Aorta (tissue), 5 donors: ENCODE measurements around the gene TNIP1. TPM values are rescaled to one million over a fixed set of nuclear protein-coding genes. Genes with fewer than 3 reads are reported as not detected.

ENCODE experiments used
- ATAC-seq: fragments of 200-7000 bp; cut with Tn5 transposase; one replicate; pipeline ENCODE4 v1.9.1; 2022; ENCODE audit warnings: moderate library complexity; ENCODE audit not compliant: low FRiP score
- DNase-seq, 2 donors: peaks; one replicate each; pipeline ENCODE4 v3.0.0-alpha.2; 2020
- H3K27ac ChIP-seq, 2 donors: one replicate each; pipeline ENCODE4 v1.5.1; 2013; ENCODE audit warnings: low read length in 2 of 2, mild to moderate bottlenecking in 2 of 2, moderate library complexity in 2 of 2, control low read depth in 1 of 2, inconsistent platforms in 1 of 2, low read depth in 1 of 2
- H3K27me3 ChIP-seq, 2 donors: one replicate each; pipeline ENCODE4 v1.6.1; 2013; ENCODE audit warnings: control low read depth in 1 of 2, low read length in 1 of 2, mild to moderate bottlenecking in 1 of 2, moderate library complexity in 1 of 2; ENCODE audit not compliant: insufficient read depth in 2 of 2, control insufficient read depth in 1 of 2
- H3K36me3 ChIP-seq, 2 donors: one replicate each; pipeline ENCODE4 v1.6.1; 2013; ENCODE audit warnings: control low read depth in 1 of 2, low read length in 1 of 2, mild to moderate bottlenecking in 1 of 2; ENCODE audit not compliant: insufficient read depth in 2 of 2, control insufficient read depth in 1 of 2
- H3K4me1 ChIP-seq, 2 donors: one replicate each; pipeline ENCODE4 v1.6.1; 2013; ENCODE audit warnings: low read length in 2 of 2, control low read depth in 1 of 2, mild to moderate bottlenecking in 1 of 2, moderate library complexity in 1 of 2; ENCODE audit not compliant: insufficient read depth in 2 of 2, control insufficient read depth in 1 of 2
- H3K4me3 ChIP-seq, 2 donors: one replicate each; pipeline ENCODE4 v1.5.1; 2013; ENCODE audit warnings: low read length in 2 of 2, control low read depth in 1 of 2, mild to moderate bottlenecking in 1 of 2
- H3K9me3 ChIP-seq: one replicate; pipeline ENCODE4 v1.6.1; 2013; ENCODE audit warnings: mild to moderate bottlenecking, low read length; ENCODE audit not compliant: control insufficient read depth
- whole genome bisulfite sequencing, 2 donors: extraction: QIAGEN DNeasy Blood & Tissue Kit; methylation state at CpG; one replicate each; pipeline ENCODE4 v1.1.7; 2013; 5-methylcytosine and 5-hydroxymethylcytosine counted together
- intact Hi-C, 2 donors: fragments of 100-400 bp; cut with DNase I; formaldehyde crosslinking; loops; one replicate each; pipeline versions ENCODE4 v1.14.2 to v1.15.0; 2022
- polyA plus RNA-seq, 2 donors: library from polyadenylated mRNA; stranded (reverse); fragments of 200-250 nt; gene quantifications; one replicate each; pipeline ENCODE4 v1.2.3, GENCODE V29; 2013
- total RNA-seq, 2 donors: library from RNA; stranded (reverse); fragmentation: NEBNext Ultra II Directional; extraction: Animal tissue kit (Norgen Biotek cat#: 25700); gene quantifications; one replicate each; pipeline ENCODE4 v1.2.1, GENCODE V29; 2021
- donor health status: healthy with polysubstance abuse.
- donor health status: Bipolar disorder and iron deficiency.
- donor health status: DM: no; HTN: no; CAD: no.
- donor health status: DM: no; HTN: no; CAD: no.
- donor health status: DM: yes; HTN: yes; CAD: no.

The TNIP1 gene
- total and polyA plus RNA-seq, 4 donors: 63.3 to 105 (median 81.8) TPM

DNA sequence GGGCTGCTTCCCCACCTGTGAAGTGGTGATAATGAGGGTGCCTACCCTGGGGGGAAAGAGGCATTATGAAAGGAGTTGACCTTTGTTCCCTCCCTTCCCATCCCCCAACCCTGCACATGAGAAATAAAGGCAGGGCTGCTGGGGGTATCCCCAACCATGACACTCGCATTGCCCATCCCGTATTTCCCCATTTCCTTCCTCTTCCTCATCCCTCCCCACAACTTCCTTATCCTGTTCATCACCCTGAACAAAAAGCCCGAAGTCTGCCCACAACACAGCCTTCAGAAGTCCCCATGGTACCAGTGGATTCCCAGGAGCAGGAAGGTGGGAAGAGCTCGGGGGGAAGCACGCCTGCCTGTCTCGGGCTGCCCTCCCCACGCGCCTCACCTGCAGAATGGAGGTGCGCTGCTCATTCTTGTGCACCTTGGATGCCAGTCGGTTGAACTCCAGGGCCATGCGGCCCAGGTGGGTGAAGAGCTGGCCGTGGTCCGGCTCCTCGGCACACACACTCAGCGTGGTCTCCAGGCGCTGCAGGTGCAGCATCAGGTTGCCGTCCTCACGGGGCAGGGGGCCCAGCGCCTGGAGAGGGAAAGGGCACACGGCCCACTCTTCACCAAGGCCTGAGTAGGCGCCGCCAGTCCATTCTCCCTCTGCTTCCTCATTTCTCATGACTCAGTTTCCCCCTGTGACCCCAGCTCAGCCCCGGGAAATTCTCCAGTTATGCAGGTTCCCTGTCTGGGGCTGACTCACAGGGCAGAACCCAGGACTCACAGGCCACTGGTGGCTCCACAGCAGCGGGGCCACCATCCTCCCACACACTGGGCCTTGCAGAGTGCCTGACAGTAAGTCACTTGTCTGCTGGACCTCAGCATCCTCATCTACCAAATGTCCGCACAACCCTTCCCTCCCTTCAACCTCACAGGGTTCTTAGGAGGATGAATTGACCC is 24.2 kb downstream of the TNIP1 start:
- Histone ChIP-seq H3K9me3 (no peaks in the 10 kb centered on the region), H3K4me1 (no peaks in the 10 kb centered on the region), H3K27ac (no peak overlapping the region), H3K4me3 (no peak overlapping the region), H3K36me3 (no peaks in the 10 kb centered on the region), H3K27me3 (no peaks in the 10 kb centered on the region)
- DNase-seq (peak in 1 of 2 donors; percentile 74), ATAC-seq (no peak)
- intact Hi-C loops: no loop called here
- WGBS, 2 donors: 95 to 96% methylated on average over 25 of the region's 25 CpGs

DNA sequence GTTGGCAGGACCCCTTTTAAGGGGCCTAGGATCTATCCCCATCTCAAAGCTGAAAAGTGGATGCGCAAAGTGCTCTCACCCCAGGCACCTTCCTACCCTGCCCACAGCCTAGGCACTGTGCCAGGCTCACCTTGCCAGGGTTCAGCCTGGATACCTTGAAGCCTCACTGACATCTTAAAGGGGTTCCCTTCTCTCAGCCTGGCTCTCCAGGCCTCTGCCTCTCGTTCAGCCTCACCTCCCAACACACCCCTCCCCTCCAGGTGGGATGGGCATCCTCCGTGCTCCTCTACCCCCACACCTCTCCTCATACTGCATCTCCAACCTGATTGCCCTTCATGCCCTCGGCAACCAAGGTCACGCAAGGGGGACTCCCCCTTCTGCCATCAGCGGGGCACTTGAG is 25.5 kb downstream of the TNIP1 start:
- no peaks in the 10 kb centered on the region for H3K9me3 ChIP-seq
- ATAC-seq (no peak), DNase-seq (peak in 1 of 2 donors; percentile 32)
- H3K4me3 ChIP-seq: no peak overlapping the region
- H3K27ac ChIP-seq: no peak overlapping the region
- no peaks in the 10 kb centered on the region for H3K36me3 ChIP-seq
- intact Hi-C loops: loop anchor here in 1 of 2 donors (2.0 kb wide), 1 partner anchor 59 kb away; no protein-coding TSS in a partner anchor
- H3K27me3 ChIP-seq: no peaks in the 10 kb centered on the region
- H3K4me1 ChIP-seq: no peaks in the 10 kb centered on the region
- 87 to 93% methylated on average over 6 of the region's 6 CpGs for WGBS, 2 donors

DNA sequence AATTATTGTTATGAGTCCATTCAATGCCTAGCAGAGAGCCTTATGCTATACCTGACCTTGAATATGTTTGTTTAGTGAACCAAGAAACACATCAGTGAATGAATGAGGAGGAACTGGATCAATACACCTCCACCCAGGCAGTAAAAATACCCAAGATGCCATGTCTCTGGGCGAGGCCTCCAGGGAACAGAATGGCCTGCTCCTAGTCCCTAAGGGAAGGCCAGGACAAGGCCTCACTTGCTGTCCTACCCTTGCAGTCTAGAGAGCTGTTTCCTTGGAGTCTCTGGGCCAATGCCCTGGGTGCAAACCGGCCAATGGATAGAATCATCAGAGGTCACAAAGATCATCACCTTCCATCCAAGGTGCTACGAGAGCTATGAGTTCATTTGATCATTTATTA is 26.1 kb downstream of the TNIP1 start:
- H3K36me3 ChIP-seq: peaks cover 0 to 2% of the 10 kb centered on the region in 2 donors
- no peaks in the 10 kb centered on the region for H3K4me1 ChIP-seq
- no peak overlapping the region for H3K27ac ChIP-seq
- H3K9me3 ChIP-seq: no peaks in the 10 kb centered on the region
- 87% methylated on average over 3 of the region's 3 CpGs for WGBS, 2 donors
- DNase-seq (no peak), ATAC-seq (no peak)
- H3K27me3 ChIP-seq: no peaks in the 10 kb centered on the region
- intact Hi-C loops: loop anchor here in 1 of 2 donors (2.0 kb wide), 1 partner anchor 60 kb away; no protein-coding TSS in a partner anchor
- H3K4me3 ChIP-seq: no peak overlapping the region

DNA sequence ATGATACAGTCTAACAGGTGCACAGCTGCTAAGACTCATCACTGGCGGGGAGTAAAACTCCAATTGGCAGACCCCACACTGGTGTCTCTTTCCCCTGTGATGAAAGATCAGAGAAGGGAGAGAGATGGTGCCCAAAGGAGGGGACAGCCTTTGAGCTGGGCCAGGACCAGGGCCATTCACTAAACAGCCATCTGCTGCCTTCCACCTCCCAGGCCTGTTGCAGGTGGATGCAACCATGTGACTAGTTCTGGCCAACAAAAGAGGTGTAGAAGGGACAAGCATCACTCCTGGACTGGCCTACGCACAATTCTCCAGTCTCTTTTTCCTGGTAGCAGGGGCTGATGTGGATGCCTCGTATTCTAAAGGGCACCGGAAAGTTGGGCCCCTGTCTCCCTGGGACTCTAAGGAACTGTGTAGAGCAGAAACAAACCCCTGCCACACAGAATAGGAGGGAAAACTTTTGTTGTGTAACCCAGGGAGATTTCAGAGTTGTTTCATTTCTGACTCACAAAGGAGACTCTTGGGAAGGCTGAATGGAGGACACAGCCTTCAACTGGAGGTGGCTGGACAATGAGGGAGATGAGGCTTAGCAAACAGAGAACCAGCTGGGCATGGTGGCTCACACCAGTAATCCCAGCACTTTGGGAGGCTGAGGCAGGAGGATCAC is 26.9 kb downstream of the TNIP1 start:
- intact Hi-C loops: loop anchor here in 1 of 2 donors (2.0 kb wide), 1 partner anchor 61 kb away; no protein-coding TSS in a partner anchor
- WGBS, 2 donors: 93% methylated on average over 4 of the region's 4 CpGs

DNA sequence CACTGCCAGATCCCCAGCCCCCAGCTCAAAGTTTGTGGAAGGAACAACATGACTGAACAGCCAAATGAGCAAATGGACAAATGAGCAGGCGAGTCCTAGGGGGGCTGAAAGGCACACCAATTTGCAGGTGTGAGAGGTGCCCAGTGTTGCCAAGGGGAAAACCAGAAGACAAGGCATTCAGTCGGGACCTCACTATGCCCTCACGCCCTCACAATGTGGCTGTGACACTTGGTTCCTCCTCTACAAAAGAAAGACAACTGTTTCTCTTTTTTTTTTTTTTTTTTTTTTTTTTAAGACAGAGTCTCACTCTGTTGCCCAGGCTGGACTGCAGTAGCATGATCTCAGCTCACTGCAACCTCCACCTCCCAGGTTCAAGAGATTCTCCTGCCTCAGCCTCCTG is 28.0 kb downstream of the TNIP1 start:
- ATAC-seq: no peak
- DNase-seq: peak in 1 of 2 donors; percentile 33
- Histone ChIP-seq H3K27ac (no peak overlapping the region), H3K27me3 (no peaks in the 10 kb centered on the region), H3K4me1 (no peaks in the 10 kb centered on the region), H3K36me3 (peaks cover 0 to 4% of the 10 kb centered on the region in 2 donors), H3K9me3 (no peaks in the 10 kb centered on the region), H3K4me3 (no peak overlapping the region)
- WGBS, 2 donors: 93 to 96% methylated on average over 3 of the region's 3 CpGs
- intact Hi-C loops: no loop called here

More for the DNA sequence above, 26.9 kb downstream of the TNIP1 start:
- Histone ChIP-seq H3K9me3 (no peaks in the 10 kb centered on the region), H3K4me1 (no peaks in the 10 kb centered on the region), H3K4me3 (no peak overlapping the region), H3K27ac (no peak overlapping the region), H3K36me3 (peaks cover 0 to 4% of the 10 kb centered on the region in 2 donors), H3K27me3 (no peaks in the 10 kb centered on the region)
- ATAC-seq: no peak
- peak in 1 of 2 donors; percentile 30 for DNase-seq

DNA sequence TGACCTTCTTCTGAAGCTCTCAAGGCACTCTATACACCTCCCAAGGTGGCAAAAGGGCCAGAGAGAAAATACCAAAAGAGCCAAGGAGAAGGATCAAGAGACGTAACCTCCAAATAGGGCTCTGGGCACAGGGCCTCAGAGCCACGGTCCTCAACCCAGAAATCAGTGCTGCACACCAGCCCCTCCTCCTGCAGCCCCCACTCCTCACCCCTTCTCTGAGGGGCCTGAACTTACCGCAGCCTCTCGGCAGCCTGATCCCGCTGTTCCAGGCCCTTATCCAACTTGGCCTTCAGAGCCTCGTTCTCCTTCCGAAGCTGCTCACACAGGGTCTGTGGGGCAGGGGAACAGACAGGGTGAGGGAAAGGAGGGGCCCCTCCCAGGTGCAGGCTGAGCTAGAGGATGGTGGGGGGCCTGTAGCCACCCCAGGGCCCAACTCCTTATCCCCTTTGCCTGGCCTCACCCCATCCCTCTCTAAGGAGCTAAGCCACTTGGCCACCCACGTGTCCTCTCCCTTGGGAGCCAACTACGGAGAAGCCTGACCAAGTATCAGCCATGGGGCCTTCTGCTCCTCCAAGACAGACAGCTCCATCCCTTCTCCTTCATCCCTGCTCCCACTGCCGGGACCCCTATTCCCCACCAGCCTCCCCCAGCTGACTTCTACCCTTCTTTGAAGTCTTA is 28.8 kb downstream of the TNIP1 start:
- H3K4me3 ChIP-seq: no peak overlapping the region
- H3K4me1 ChIP-seq: no peaks in the 10 kb centered on the region
- no peaks in the 10 kb centered on the region for H3K9me3 ChIP-seq
- no peaks in the 10 kb centered on the region for H3K27me3 ChIP-seq
- intact Hi-C loops: loop anchor here in 1 of 2 donors (1.0 kb wide), 2 partner anchors 63 to 112 kb away; no protein-coding TSS in a partner anchor
- ATAC-seq (peak; percentile 27), DNase-seq (peak in 1 of 2 donors; percentile 74)
- no peak overlapping the region for H3K27ac ChIP-seq
- H3K36me3 ChIP-seq: peaks cover 0 to 4% of the 10 kb centered on the region in 2 donors
- WGBS, 2 donors: 70 to 76% methylated on average over 10 of the region's 10 CpGs

DNA sequence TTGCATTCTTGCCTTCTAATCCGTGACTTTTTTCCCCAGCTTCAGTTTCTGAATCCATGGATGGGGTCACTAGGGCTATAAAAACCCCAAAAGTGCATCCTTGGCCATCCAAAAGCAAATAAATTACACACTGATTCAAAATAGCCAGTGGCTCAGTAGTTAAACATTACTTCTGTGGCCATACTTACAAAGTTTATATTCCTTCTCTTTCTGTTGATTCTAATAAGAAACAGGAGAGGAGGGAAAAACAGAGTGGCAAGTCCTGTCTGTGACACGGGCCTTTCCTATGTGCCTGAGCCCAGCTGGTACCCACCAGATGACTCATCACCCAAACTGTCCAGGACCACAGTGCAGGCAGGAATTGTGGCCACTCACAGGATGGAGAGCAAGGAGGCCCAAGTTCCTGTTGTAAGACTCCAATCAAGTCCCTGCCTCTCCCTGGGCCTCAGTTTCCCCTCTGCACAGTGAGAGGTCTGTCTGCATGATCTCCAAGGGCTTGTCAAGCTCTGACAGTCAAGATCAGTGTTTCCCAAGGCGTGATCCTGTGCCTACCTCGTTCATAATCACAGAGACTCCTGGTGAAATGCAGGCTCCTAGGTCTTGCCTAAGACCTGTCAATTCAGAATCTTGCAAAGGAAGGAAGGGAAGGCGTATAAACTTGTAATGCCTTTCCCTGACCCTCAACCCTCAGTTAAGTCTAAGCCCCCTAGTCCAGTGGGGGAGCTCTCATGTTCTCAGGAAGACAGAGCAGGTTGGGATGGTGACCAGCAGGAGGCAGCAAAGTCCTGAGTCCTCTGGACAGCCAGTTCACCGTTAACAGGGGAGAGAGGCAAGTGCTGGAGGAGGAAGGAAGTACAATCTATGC is 29.5 kb downstream of the TNIP1 start:
- H3K27ac ChIP-seq: no peak overlapping the region
- ATAC-seq: peak; percentile 86
- DNase-seq: peak; percentile 89 to 93
- 61 to 66% methylated on average over 6 of the region's 6 CpGs for WGBS, 2 donors
- no peaks in the 10 kb centered on the region for H3K27me3 ChIP-seq
- intact Hi-C loops: loop anchor here in 1 of 2 donors (1.0 kb wide), 2 partner anchors 64 to 113 kb away; no protein-coding TSS in a partner anchor
- H3K9me3 ChIP-seq: no peaks in the 10 kb centered on the region
- peaks cover 0 to 4% of the 10 kb centered on the region in 2 donors for H3K36me3 ChIP-seq
- no peak overlapping the region for H3K4me3 ChIP-seq
- no peaks in the 10 kb centered on the region for H3K4me1 ChIP-seq
